NOMO-1 treated with DMSO at 0.1 percent for 48 hours (cell line): ENCODE measurements around the gene TNNT2.

Source experiments
- DNase-seq: peaks from one replicate; lab custom pipeline; 2025; ENCODE audit not compliant: unreplicated experiment; lab: John Stamatoyannopoulos, UW

The TNNT2 gene

DNA sequence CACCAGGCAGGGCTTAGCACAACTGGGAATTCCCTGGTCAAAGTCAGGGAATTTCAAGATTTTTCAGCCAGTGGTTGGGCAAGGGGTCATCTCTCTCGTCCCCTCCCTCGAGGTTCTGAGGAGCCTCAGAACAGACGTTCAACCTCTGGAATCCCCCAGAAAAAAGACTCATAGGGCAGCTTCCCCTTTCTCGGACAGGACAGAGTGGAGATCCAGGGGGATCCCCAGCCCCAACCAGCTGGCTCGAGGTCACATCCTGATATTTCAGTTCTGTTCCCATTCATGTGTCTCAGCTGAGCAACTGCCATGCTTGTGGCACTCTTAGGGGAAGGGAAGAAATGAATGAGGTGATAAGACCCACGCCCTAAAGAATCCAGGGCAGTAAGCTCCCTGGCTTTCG, 26.6 kb upstream of the TNNT2 start:
- no peak for DNase-seq

DNA sequence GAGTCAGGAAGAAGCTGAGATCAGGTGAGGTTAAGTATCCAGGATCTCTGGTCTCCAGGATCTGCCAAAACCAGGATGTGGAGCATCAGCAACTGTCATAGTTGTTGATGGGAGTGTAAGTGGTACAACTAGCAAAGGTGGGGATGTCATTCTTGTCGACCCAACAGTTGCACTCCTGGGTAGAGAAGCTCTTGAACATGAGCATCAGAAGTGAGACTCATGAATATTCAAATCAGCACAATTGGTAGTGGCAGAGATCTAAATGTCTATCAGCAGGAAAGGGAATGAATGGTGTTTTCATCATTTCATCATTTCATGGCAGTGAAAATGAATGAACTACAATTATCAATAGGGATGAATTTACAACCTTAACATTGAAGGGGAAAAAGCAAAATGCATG, 25.9 kb upstream of the TNNT2 start:
- no peak for DNase-seq

DNA sequence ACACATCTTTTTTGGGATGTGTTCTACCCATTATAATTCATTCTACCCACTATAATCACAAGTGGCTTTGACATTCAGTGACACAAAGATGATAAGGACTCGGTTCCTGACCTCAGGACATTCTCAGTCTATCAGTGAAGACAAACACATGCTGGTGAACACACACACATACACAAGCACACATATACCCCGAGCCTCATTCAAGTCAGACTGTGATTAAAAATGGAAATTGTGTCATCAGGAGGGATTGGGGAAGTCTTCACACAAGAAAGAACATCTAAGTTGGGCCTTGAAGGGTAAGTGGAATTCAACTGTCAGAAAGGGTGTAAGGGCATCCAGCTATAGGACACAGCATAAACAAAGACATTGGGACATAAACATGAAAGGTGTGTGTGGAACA, 24.2 kb upstream of the TNNT2 start:
- no peak for DNase-seq

DNA sequence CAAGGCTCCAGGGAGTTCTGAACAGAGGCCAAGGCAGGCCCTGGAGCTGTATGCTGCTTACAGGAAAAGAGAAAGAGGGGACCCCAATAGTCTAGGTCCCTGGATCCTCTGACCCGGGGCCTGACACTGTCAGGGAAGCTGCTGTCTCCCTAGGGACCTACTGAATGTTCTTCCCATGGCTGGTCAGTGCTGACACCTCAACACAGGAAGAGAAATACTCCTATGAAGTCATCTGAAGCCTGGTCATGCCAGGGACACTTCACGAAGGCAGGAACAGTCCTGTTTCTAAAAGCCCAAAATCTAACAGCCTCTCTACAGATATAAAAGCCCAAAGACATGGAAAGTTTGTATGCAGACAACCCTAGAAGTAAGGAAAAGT, 23.4 kb upstream of the TNNT2 start:
- DNase-seq = no peak

DNA sequence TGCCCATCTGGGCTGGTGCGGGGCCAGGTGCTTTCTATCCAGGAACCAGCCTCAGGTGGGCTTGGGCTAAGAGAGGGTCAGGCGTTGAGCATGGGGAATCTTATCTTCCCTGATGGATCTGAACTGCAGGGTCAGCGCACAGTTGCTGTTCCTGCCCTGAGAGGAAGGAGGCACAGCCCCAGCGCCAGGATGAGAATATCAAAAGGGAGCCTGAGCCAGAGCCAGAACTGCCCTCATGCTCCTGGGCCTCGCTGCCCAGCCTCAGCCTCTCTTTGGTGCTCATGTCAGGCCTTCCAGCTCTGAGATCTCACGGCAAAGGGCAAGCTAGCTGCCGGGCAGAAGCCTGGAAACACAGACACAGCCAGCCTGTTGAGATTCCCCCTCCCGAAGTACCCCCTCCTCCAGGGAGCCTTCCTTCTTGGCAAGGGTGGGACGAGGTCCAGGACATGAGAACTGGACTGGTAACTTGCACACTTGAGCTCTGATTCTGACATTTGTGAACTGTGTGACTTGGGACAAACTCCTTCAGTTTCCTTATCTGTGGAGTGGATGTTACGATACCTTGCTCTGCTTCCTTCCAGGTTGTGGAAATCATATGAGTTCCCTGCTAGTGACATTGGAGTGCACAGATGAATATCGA, 22.9 kb upstream of the TNNT2 start:
- no peak for DNase-seq

DNA sequence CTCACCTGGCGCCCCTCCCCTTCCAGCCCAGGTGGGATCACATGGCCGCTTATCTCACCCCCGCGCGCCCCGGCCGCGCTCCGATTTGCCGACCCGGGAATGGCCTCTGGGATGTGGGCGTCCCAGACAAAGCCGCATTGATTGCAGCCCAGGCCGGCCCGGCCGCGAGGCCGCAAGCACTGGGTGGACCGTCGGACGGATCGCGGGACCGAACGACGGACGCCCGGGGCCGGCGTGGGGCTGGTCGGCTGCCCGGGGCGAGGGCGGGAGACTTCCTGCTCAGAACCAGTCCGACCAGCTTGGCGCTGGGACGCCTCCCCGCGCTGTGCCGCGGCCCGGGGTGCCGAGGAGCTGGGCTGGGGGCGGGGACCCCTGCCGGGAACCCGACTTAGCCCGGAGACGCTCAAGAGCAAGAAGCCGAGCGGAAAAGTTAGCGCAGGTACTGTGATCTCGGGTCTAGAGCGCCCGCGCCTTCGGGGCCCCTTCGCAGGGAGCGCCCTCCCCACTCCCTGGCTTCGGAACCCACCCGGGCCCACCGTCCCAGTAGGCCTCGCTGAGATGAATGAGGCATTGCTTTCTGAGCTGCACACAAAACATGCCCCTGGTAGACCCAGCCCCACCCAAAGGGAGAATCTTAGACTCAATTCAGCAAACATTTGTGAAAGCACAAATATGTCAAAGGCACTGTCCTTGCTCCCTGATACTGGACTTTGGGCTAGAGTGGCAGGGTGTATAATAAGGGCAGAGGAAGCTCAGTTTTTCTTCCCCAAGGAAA, 22.1 kb upstream of the TNNT2 start:
- DNase-seq = no peak

DNA sequence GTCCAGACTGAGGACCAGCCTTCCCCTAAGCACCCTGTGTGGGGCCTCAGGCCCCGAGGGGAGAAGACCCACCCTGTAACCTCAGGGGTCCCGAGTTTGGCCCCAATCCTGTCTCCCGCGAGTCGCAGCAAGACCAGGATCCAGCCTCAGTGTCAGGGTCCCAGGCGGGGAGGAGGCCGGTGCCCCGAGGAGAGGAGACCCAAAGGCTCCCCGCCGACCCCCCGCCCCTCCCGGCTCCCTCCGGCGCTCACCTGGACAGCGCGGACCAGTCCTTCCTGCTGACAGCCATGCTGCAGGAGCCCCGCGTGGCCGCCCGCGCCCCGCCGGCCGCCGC, 21.5 kb upstream of the TNNT2 start, which contains the start of gene LAD1:
Gene LAD1 (minus strand): TSS at position 307 of the 334 bp plus-strand sequence. CDS start 18 bp downstream, at position 289.
- no peak for DNase-seq

DNA sequence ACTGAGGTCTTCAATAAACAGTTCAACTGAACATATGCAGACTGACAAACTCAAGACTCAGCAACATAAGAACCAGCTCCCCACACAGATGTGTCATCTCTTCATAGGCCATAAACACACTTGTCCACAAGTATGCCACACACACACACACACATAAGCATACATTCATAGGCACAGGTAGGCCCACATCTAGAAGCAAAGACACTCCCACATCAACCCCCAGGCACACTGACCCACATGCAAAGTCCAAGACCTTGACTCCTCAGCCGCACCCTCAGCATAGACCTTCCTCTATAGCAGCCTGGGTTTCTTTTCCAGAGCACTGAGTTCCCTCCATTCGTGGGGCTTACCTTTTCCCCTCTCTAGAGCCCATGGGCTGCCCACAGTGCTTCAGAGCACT, 20.2 kb upstream of the TNNT2 start:
- DNase-seq = no peak

DNA sequence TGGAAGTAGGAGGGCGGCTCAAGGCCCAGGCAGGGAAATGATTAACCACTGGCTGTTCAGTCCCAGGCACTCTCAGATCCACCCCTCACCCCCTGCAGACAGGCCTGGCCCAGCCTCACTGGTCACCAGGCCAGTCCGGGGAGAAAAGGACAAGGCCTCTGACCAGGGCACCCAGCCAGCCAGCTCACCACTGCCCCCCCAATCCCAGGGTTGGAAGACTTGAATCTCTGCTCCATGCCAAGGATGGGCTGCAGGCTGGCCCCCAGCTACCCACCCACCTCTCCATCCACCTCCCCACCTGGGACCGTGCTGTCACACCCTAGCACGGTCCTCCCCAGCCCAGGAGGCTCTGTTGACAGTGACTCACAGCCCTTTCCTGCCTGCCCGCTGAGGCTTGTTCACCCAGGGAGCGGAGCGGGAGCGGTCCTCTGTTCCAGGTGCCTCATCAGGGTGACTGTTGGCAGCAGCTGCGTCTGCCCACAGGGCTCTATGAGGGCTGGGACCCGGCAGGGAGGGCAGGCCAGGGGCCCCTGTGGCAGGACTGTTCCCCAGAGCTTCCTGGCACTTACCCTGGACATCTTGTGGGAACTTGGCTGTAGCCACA, 19.5 kb upstream of the TNNT2 start:
- DNase-seq = no peak

DNA sequence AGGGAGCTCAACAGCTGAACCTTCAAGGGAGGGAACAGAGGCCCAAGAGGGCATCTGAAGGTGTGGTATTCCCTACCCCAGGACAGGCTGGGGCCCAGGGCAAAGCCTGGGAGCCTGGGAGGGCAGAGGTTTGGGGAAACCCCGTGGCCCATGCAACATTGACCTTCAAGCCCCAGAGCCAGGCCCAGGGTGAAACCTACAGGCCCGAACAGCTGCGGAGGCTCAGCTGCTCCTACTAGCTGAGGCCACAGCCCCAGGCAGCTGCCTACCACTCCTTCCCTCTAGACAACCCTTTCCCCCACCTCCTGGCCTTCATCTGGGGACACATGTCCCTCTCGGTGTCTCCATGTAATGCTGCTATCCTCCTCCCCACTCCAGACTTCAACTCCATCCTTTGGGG, 18.5 kb upstream of the TNNT2 start:
- DNase-seq = no peak

DNA sequence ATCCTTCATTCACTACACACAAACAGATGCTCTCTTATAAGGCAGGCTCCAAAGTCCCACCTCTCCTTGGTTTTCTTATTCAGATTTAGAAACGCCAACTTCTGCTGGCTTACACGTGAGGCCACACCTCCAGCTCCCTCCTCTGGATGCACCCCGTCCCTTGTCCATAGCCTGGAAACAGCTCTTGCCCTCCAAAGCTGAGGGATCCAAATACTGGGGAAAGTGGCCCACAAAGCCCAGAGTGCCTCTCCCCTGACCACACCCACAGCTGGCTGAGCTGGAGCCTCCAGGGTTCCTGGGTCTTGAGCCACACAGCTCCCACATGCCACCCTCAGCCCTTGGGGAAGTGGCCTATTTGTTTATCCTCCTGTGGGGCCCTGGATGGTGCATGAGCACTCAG, 17.1 kb upstream of the TNNT2 start:
- no peak for DNase-seq

DNA sequence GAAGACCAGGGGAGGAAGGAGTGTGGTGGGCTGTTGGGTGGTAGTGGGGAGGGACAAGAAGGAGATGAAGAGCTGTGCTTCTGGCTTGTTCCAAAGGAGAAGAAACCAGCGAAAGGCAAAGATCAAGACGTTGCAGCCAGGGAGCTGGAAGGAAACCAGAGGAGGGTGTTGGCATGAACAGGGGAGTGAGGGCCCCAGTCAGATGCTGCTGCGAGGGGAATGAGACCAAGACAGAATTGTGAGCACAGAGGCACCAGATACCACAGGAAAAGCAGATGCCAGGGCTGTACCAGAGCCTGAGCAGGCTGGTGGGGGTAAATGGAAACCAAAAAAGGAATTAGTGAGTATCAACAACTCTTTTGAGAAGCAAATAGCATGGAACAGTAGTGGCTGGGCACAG, 15.6 kb upstream of the TNNT2 start:
- DNase-seq = no peak

DNA sequence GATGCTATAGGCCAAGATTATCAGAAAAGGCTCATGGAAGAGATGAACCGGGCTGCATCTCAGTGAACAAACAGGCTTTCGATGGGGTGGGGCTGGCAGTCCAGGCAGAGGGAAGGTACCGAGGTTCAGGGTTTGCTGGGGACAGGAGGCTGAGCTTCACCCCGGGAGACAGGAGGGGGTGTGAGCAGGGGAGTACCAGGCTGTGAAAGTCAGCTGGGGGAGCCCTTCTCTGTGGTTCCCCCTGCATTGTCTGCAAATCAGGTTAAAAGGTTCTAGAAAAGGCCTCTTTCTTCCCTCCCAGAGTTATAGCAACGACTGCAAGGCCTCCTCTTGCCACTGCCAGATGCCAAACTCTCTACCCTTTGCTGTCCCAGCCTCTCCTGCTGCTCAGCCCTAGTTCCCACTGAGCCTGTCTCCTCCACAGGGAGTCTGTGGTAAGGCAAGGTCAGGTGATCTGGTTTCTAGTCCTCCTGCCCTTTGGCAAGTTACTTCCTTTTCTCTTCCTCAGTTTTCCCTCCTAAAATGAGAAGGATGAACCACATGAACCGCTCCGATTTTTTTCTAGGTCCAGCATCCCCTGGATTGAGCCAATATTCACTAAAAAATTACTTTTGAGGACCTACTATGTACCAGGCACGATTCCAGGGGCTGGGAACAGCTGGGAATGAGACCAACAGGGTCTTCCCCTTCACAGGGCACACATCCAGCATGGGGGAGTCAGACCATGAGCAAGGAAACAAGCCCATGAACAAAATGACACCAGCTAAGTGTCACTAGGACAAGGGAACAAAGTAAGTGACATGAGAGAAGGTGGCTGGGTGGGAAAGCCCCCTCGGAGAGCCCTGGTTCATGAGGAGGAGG, 14.4 kb upstream of the TNNT2 start:
- no peak for DNase-seq

DNA sequence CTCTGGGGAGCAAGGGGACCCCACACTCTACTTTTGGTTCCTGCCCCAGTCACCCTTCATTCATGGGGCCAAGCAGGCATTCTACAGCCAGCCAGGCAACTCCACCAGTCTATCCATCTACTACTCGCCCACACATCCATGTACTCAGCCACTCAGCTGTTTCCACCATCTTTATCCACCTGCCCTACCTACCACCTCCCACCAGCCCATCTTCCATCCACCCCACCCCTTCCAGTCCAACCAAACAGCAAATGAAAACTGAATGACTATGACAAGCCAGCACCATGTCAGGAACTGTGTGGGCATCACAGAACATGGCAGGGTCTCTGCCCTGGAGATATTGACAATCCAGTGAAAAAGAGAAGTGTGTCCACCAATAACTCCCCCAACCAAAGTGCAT, 13.7 kb upstream of the TNNT2 start:
- no peak for DNase-seq

DNA sequence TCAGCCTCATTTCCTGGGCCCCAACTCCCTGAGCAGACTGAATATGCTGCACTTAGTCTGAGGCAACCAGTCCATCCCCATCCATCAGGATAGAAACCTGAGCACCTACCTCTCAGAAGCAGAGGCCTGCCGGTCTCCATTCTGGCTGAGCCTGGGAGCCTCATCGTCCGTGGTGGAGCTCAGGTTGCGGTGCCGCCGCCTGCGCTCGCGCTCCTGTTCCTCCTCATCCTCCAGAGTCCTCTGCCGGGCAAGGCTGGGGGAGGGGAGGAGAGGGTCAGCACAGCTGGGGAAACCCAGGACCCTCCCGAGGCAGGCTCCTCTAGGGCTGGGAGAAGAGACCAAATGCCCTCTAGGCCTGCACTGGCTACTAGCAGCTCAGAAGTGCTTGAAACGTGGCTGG, 11.6 kb upstream of the TNNT2 start:
- DNase-seq = no peak

DNA sequence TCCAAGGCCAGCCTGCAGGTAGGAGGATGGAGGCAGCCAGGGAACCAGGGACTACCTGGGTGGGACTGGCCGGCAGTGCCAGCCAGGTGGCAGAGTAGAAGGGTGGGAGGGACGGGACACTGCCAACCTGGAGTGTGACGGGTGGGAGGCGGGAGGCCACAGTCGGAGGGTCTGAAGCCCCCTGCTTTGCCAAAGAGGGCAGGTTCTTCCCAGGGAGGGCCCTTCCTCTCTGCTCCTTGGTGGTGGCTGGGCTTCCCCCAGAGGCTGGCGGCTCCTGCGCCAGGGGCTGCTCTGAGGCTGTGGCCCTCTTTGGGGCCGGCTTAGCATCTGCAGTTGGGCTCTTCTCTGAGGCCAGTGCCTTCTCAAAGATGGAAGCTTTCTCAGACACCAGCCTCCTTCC, 8.7 kb upstream of the TNNT2 start:
- no peak for DNase-seq

DNA sequence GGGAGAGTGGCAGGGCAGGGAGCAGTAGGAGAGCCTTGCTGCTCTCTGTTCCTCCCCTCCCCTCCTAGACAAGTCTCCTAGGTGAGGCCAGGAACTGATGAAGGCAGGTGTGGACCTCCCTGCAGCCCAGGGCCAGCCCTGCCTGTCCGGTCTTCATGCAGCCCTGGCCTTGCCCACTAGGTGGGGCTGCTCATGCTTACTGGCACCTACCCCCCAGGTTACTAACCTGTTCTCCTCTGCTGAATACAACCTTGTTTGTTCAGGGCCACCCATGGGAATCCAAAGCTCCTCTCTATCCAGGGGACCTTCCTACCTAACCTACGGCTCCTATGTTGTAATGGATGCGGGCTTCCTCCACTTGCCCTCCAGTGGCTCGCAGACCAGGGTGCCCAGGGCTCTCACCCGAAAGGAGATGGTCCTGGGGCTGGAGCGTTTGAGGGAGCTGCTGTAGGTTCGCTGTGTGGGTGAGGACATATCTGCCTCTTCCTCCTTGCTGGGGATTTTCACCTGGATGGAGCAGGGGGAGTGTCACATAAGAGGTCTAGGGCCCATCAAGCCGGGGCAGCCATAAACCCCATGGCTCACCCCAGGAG, 7.9 kb upstream of the TNNT2 start:
- DNase-seq = peak; percentile 20

DNA sequence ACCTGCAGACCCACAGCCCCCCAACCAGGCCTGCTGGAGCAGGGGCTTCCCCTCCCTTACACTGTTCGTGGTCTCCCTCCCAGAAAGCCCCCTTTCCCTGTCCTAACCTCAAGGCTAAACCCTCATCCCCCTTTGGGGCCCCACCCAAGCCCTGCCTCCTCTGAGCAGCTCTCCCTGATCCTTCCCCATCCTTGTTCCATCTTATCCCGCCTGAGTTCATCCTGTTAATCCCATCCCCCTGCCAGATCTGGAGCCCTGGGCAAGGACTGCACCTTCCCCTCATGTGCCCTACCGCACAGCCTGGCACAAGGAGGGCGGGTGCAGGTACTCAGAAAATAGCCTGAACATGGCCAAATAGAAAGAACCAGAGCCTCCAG, 6.9 kb upstream of the TNNT2 start:
- DNase-seq = no peak

DNA sequence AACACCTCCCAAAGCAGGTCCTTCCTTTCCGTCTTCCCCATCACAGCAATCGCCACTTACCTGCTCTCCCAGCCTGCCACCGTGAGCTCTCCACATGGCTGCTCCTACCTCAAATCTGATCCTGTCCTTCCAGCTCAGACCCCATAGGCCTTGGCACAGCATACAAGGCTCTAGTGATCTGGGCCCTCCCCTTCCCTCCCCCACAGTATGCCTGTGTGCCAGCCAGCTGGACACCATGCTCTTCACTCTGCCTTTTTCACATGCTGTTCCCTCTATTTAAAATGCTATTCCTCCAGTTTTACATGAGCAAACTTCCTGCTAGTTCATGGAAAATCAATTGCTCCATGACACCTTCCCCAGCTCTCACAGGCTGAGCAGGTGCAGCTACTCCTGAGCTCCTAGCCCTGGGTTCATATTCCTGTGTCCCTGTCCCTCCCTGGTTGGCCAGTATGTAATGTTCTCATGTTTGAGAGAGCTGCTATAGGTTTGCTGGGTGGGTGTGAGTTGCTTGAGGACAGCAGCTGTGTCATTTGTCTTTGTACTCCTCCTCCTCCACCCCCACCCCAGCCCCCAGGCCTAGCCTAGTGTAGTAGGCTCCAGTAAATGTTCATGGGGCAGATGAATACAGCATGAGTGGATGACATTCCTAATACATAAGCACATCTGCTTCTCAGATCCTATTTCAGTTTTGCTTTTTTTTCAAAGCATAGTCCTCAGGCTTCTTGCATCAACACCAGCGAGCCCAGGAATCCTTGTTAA, 6.3 kb upstream of the TNNT2 start:
- no peak for DNase-seq

DNA sequence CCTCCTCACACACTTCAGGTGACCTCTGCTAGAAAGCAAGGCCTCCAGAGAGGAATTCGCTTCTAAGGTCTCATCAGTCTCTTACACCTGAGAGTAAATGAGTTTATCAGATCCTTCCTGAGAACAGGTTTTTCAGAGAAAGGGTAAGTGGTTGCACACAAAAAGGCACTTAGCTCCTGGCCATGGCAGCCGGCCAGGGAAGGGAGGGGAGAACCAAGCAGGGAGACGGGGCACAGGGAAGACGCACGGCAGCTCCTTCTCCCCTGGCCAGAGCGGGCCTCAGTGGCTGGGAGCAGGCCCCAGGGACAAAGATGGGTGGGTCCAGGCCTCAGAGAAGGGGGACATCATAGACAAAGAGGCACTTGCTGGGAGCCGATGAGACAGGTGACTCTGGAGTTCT, 3.6 kb upstream of the TNNT2 start:
- no peak for DNase-seq
